ENCODE data around the gene SVIL. TPM values are rescaled to one million over a fixed set of nuclear protein-coding genes. Genes with fewer than 3 reads are reported as not detected.

Gene SVIL
- total RNA-seq, 3 donors from 2014 or later (not counting 1 experiment from before 2014, with no cell fraction given) = 24.9 to 57.2 (median 33.5) TPM

- no peak overlapping the region for H3K4me3 Mint-ChIP-seq
- ATAC-seq = no peak
- H3K27ac Mint-ChIP-seq = no peak overlapping the region
- no peak for DNase-seq
- Histone ChIP-seq H3K9me3 (ENCODE audit: control insufficient read depth, insufficient read depth, low read length) (no peaks in the 10 kb centered on the region), H3K4me3 (ENCODE audit: low read length) (no peak overlapping the region), H3K36me3 (ENCODE audit: control insufficient read depth, insufficient read depth, low read length) (no peaks in the 10 kb centered on the region), H3K27ac (ENCODE audit: low read length) (no peak overlapping the region), H3K4me1 (ENCODE audit: control insufficient read depth, insufficient read depth, low read length) (no peaks in the 10 kb centered on the region), H3K27me3 (ENCODE audit: control insufficient read depth, insufficient read depth, low read length) (no peaks in the 10 kb centered on the region)
- 100% methylated on average over 1 of the region's 3 CpGs for WGBS (ENCODE audit: insufficient coverage)
- intact Hi-C loops (cut with micrococcal nuclease) = no loop called here
- peaks cover 5% of the 10 kb centered on the region in 2 donors for H3K4me1 Mint-ChIP-seq
- no peaks in the 10 kb centered on the region for H3K27me3 Mint-ChIP-seq (ENCODE audit: low read depth in 2 of 2)
- no peaks in the 10 kb centered on the region for H3K36me3 Mint-ChIP-seq
- no peak for TF ChIP-seq CTCF (IDR thresholded peaks at IDR 0.05)
- H3K9me3 Mint-ChIP-seq = no peaks in the 10 kb centered on the region
Observed at GRCh38 chr10:29603223-29603896, 31.4 kb downstream of the SVIL start.

DNA sequence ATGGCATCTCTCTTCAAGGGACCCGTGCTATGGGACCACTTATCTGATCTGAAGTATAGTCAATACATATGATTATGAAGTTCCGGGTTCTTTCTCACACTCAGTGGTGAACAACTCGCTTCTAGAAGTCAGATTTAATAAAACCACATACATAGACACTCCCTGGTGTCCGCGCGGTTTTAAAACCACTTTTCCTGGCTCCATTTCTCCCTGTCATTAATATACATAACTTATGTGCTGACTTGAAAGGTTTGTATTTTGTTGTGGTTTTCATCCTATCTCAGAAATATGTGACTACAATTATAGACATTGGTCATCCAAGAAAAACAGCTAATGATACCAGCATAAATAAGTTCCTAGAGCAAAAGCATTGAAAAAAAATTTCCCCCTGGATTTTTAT lies 34.0 kb downstream of the SVIL start:
- no peak overlapping the region for H3K27ac ChIP-seq (ENCODE audit: low read length)
- H3K36me3 ChIP-seq (ENCODE audit: control insufficient read depth, insufficient read depth, low read length) = no peaks in the 10 kb centered on the region
- no peak for ATAC-seq
- H3K4me3 Mint-ChIP-seq = no peak overlapping the region
- intact Hi-C loops (cut with micrococcal nuclease) = no loop called here
- no peak for TF ChIP-seq CTCF (IDR thresholded peaks at IDR 0.05)
- no peak overlapping the region for H3K27ac Mint-ChIP-seq
- H3K36me3 Mint-ChIP-seq = no peaks in the 10 kb centered on the region
- DNase-seq = no peak
- H3K9me3 ChIP-seq (ENCODE audit: control insufficient read depth, insufficient read depth, low read length) = no peaks in the 10 kb centered on the region
- no peaks in the 10 kb centered on the region for H3K27me3 ChIP-seq (ENCODE audit: control insufficient read depth, insufficient read depth, low read length)
- H3K9me3 Mint-ChIP-seq = no peaks in the 10 kb centered on the region
- H3K4me1 ChIP-seq (ENCODE audit: control insufficient read depth, insufficient read depth, low read length) = no peaks in the 10 kb centered on the region
- 73% methylated on average over 3 of the region's 6 CpGs for WGBS (ENCODE audit: insufficient coverage)
- H3K4me3 ChIP-seq (ENCODE audit: low read length) = no peak overlapping the region
- peaks cover 0 to 5% of the 10 kb centered on the region in 2 donors for H3K4me1 Mint-ChIP-seq
- no peaks in the 10 kb centered on the region for H3K27me3 Mint-ChIP-seq (ENCODE audit: low read depth in 2 of 2)

DNA sequence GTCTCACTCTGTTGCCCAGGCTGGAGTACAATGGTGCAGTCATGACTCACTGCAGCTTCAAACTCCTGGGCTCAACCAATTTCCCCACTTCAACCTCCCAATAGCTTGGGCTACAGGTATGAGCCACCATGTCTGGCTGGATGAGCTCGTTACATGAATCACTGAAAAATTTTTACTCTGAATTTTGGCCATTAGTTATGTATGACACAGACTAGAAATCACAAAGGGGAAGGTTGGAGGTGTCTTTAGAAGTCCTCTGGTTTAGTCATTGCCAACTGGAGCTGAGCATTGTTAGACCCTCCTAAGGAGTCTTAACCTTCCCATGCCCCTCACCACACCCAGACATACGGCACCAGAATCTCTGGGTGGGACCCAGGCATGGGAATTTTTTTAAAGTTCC lies 34.7 kb downstream of the SVIL start:
- H3K27ac Mint-ChIP-seq = no peak overlapping the region
- H3K27me3 ChIP-seq (ENCODE audit: control insufficient read depth, insufficient read depth, low read length) = no peaks in the 10 kb centered on the region
- no peak for ATAC-seq

More for the DNA sequence above, 34.7 kb downstream of the SVIL start:
- WGBS (ENCODE audit: insufficient coverage) = 85% methylated on average over 2 of the region's 2 CpGs
- no peaks in the 10 kb centered on the region for H3K9me3 ChIP-seq (ENCODE audit: control insufficient read depth, insufficient read depth, low read length)
- Mint-ChIP-seq H3K36me3 (no peaks in the 10 kb centered on the region), H3K4me1 (peaks cover 0 to 5% of the 10 kb centered on the region in 2 donors), H3K9me3 (no peaks in the 10 kb centered on the region), H3K4me3 (no peak overlapping the region), H3K27me3 (ENCODE audit: low read depth in 2 of 2) (no peaks in the 10 kb centered on the region)
- DNase-seq = no peak
- no peak overlapping the region for H3K4me3 ChIP-seq (ENCODE audit: low read length)
- intact Hi-C loops (cut with micrococcal nuclease) = no loop called here
- H3K36me3 ChIP-seq (ENCODE audit: control insufficient read depth, insufficient read depth, low read length) = no peaks in the 10 kb centered on the region
- no peak for TF ChIP-seq CTCF (IDR thresholded peaks at IDR 0.05)
- no peak overlapping the region for H3K27ac ChIP-seq (ENCODE audit: low read length)
- no peaks in the 10 kb centered on the region for H3K4me1 ChIP-seq (ENCODE audit: control insufficient read depth, insufficient read depth, low read length)

Measured in natural killer cell (primary cell).